ENCODE measurements around the gene ENDOD1. TPM values are rescaled to one million over a fixed set of nuclear protein-coding genes. Genes with fewer than 3 reads are reported as not detected.

ENDOD1 gene
- polyA plus RNA-seq, 2 of the 4 experiments (the other 2 are of a cell fraction), result 8.3 to 8.8 TPM

- ChIA-PET POLR2A (interaction anchor here (0.8 kb wide), 1 partner anchor 687 kb away, joined by 3 read pairs; the partner anchor contains the start of gene CEP57), CTCF (interaction anchor here (0.7 to 1.5 kb wide), 5 partner anchors 11 to 662 kb away, joined by 3 to 6 read pairs (median 4); partner anchors contain the start of gene SRSF8)
- ATAC-seq (no peak), DNase-seq (ENCODE audit: low read depth in 1 of 2, low spot score in 1 of 2) (no peak), FAIRE-seq (no peak)
- Histone ChIP-seq H3K4me1 (no peaks in the 10 kb centered on the region), H3K27ac (no peak overlapping the region), H3K9me3 (no peaks in the 10 kb centered on the region), H3K4me2 (no peak overlapping the region), H3K4me3 (no peak overlapping the region)
- TF ChIP-seq, protein P1, sequence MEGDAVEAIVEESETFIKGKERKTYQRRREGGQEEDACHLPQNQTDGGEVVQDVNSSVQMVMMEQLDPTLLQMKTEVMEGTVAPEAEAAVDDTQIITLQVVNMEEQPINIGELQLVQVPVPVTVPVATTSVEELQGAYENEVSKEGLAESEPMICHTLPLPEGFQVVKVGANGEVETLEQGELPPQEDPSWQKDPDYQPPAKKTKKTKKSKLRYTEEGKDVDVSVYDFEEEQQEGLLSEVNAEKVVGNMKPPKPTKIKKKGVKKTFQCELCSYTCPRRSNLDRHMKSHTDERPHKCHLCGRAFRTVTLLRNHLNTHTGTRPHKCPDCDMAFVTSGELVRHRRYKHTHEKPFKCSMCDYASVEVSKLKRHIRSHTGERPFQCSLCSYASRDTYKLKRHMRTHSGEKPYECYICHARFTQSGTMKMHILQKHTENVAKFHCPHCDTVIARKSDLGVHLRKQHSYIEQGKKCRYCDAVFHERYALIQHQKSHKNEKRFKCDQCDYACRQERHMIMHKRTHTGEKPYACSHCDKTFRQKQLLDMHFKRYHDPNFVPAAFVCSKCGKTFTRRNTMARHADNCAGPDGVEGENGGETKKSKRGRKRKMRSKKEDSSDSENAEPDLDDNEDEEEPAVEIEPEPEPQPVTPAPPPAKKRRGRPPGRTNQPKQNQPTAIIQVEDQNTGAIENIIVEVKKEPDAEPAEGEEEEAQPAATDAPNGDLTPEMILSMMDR (IDR thresholded peaks at IDR 0.05), result no peak
- TF ChIP-seq TP53 (CRISPR knock-in tag; IDR thresholded peaks at IDR 0.05) (no peak), FOSB (CRISPR knock-in tag; IDR thresholded peaks at IDR 0.05) (no peak), KDM1A (IDR thresholded peaks at IDR 0.05; ENCODE audit: low read depth) (no peak), HOXA7 (CRISPR knock-in tag; IDR thresholded peaks at IDR 0.05) (no peak), CEBPB (IDR thresholded peaks at IDR 0.05) (no peak), RCOR1 (IDR thresholded peaks at IDR 0.05; ENCODE audit: low read depth, low read length) (no peak), RAD21 (conservative IDR thresholded peaks at IDR 0.05 in 1 of 2, IDR thresholded peaks at IDR 0.05 in 1 of 2) (no peak), ESRRA (IDR thresholded peaks at IDR 0.05; ENCODE audit: borderline replicate concordance, low read length) (no peak), SMC3 (IDR thresholded peaks at IDR 0.05) (no peak), EHMT2 (IDR thresholded peaks at IDR 0.05; ENCODE audit: low read depth) (no peak), HOXB13 (CRISPR knock-in tag; IDR thresholded peaks at IDR 0.05; ENCODE audit: low read depth) (no peak), NPAS2 (CRISPR knock-in tag; IDR thresholded peaks at IDR 0.05; ENCODE audit: borderline replicate concordance) (no peak)
- TF ChIP-seq, protein P2, sequence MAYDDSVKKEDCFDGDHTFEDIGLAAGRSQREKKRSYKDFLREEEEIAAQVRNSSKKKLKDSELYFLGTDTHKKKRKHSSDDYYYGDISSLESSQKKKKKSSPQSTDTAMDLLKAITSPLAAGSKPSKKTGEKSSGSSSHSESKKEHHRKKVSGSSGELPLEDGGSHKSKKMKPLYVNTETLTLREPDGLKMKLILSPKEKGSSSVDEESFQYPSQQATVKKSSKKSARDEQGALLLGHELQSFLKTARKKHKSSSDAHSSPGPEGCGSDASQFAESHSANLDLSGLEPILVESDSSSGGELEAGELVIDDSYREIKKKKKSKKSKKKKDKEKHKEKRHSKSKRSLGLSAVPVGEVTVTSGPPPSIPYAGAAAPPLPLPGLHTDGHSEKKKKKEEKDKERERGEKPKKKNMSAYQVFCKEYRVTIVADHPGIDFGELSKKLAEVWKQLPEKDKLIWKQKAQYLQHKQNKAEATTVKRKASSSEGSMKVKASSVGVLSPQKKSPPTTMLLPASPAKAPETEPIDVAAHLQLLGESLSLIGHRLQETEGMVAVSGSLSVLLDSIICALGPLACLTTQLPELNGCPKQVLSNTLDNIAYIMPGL (CRISPR knock-in tag; IDR thresholded peaks at IDR 0.05; ENCODE audit: borderline replicate concordance), result no peak
- TF ChIP-seq, protein P3, sequence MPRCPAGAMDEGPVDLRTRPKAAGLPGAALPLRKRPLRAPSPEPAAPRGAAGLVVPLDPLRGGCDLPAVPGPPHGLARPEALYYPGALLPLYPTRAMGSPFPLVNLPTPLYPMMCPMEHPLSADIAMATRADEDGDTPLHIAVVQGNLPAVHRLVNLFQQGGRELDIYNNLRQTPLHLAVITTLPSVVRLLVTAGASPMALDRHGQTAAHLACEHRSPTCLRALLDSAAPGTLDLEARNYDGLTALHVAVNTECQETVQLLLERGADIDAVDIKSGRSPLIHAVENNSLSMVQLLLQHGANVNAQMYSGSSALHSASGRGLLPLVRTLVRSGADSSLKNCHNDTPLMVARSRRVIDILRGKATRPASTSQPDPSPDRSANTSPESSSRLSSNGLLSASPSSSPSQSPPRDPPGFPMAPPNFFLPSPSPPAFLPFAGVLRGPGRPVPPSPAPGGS (IDR thresholded peaks at IDR 0.05), result no peak
- 93% methylated on average over 2 of the region's 2 CpGs for WGBS (ENCODE audit: missing lambda C conversion rate)
These were observed 13.1 kb downstream of the ENDOD1 start for GRCh38 chr11:95102733-95103132.

DNA sequence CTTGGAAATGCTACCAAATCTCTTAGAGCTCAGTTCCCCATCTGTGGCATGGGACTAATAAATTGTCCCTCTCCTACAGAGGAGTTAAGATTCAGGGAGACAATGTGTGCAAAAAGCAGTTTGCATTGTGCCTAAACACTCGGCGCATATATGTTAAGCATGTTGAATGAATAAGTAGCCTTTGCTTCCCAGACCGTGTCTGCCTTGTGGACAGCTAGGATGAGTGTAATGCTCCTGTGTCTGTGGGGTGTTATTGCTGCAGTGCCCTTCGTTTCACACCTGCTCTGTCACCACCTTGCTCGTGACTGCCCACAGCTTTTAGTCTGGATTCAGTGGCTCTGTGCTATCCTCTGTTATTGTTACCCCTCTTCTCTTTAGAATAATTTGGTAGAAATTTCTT lies 14.1 kb downstream of the ENDOD1 start:
- TF ChIP-seq TP53 (CRISPR knock-in tag; IDR thresholded peaks at IDR 0.05) (no peak), EHMT2 (IDR thresholded peaks at IDR 0.05; ENCODE audit: low read depth) (no peak), HOXA7 (CRISPR knock-in tag; IDR thresholded peaks at IDR 0.05) (no peak), E2F6 (IDR thresholded peaks at IDR 0.05; ENCODE audit: borderline replicate concordance, low read depth) (no peak), PHF8 (IDR thresholded peaks at IDR 0.05; ENCODE audit: borderline replicate concordance, low read depth) (no peak), POLR2A (IDR thresholded peaks at IDR 0.05; ENCODE audit: low read length) (no peak), HOXB5 (CRISPR knock-in tag; IDR thresholded peaks at IDR 0.05) (no peak), SMC3 (IDR thresholded peaks at IDR 0.05) (no peak), RAD21 (conservative IDR thresholded peaks at IDR 0.05 in 1 of 2, IDR thresholded peaks at IDR 0.05 in 1 of 2) (no peak), FOSL2 (IDR thresholded peaks at IDR 0.05) (no peak), FOSL2 (CRISPR knock-in tag; IDR thresholded peaks at IDR 0.05) (no peak), BHLHE40 (IDR thresholded peaks at IDR 0.05; ENCODE audit: low read depth, low read length) (no peak), KDM1A (IDR thresholded peaks at IDR 0.05; ENCODE audit: low read depth) (no peak), RCOR1 (IDR thresholded peaks at IDR 0.05; ENCODE audit: low read depth, low read length) (no peak)
- TF ChIP-seq, protein P1 (IDR thresholded peaks at IDR 0.05), result no peak
- TF ChIP-seq, protein P2 (CRISPR knock-in tag; IDR thresholded peaks at IDR 0.05; ENCODE audit: borderline replicate concordance), result no peak
- TF ChIP-seq, protein P4, sequence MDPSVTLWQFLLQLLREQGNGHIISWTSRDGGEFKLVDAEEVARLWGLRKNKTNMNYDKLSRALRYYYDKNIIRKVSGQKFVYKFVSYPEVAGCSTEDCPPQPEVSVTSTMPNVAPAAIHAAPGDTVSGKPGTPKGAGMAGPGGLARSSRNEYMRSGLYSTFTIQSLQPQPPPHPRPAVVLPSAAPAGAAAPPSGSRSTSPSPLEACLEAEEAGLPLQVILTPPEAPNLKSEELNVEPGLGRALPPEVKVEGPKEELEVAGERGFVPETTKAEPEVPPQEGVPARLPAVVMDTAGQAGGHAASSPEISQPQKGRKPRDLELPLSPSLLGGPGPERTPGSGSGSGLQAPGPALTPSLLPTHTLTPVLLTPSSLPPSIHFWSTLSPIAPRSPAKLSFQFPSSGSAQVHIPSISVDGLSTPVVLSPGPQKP (IDR thresholded peaks at IDR 0.05; ENCODE audit: low read depth, low read length), result no peak
- no peaks in the 10 kb centered on the region for H3K4me1 ChIP-seq
- H3K4me2 ChIP-seq, result no peak overlapping the region
- POLR2A ChIA-PET, result no interaction called here
- H3K9me3 ChIP-seq, result no peaks in the 10 kb centered on the region
- CTCF ChIA-PET, result interaction anchor here (0.7 to 1.5 kb wide), 3 partner anchors 32 to 158 kb away, joined by 3 to 4 read pairs (median 4); partner anchors contain the start of gene SRSF8
- WGBS (ENCODE audit: missing lambda C conversion rate), result 90% methylated on average over 5 of the region's 5 CpGs
- H3K27ac ChIP-seq, result no peak overlapping the region
- DNase-seq (ENCODE audit: low read depth in 1 of 2, low spot score in 1 of 2), result no peak
- no peak for FAIRE-seq
- no peak overlapping the region for H3K4me3 ChIP-seq
- no peak for ATAC-seq

Measured in A549 (cell line).